ENCODE measurements around the gene AP2B1.

AP2B1 gene

DNA sequence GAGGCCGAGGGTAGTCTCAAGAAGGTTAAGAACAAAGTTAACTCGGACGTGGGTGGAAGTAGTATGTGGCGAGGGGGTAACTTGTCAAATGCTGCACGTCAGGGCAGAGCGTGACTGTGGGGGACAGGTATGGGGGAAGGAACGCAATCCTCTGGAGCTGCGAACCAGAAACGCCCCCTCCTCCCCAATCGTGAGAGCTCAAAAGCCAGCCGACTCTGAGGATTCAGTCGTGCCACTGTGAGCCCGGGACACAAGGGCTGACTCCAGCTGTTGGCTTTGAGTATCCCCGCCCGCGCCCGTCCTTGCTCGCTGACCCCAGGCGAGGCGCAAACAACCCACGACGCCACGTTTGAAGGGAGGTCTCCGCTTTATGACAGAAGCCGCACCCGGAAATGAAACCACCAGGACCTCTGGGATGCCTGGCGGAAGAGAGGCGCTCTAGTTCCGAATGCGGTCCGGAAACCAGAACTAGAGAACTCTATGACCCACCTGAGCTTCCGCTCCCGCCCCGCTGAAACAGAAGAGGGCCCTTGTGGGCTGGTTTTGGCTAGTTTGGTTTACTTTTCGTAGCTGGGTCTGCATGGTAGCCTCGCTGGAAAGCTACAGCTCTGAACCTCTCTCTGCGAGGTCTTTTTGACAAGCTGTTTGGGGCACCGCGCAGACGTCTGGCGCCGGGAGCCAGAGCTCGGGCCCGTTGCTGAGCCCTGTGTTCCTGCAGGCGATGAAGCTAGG, 8.8 kb upstream of the AP2B1 start, which contains the start of gene PEX12:
Gene PEX12, minus strand, starts transcription at position 375 of the 732 bp plus-strand sequence. CDS start 550 bp downstream, outside the sequence.
- peak; percentile 69 for DNase-seq
- Mint-ChIP-seq H3K36me3 (ENCODE audit: low read depth) (peaks cover 10% of the 10 kb centered on the region), H3K4me3 (peak within 1 kb of the TSS; percentile 98), H3K4me1 (peaks cover 27% of the 10 kb centered on the region), H3K9me3 (no peaks in the 10 kb centered on the region), H3K27ac (peak within 1 kb of the TSS; percentile 97), H3K27me3 (ENCODE audit: low read depth, poor library complexity) (peaks cover 16% of the 10 kb centered on the region)
- TF ChIP-seq, protein P1, sequence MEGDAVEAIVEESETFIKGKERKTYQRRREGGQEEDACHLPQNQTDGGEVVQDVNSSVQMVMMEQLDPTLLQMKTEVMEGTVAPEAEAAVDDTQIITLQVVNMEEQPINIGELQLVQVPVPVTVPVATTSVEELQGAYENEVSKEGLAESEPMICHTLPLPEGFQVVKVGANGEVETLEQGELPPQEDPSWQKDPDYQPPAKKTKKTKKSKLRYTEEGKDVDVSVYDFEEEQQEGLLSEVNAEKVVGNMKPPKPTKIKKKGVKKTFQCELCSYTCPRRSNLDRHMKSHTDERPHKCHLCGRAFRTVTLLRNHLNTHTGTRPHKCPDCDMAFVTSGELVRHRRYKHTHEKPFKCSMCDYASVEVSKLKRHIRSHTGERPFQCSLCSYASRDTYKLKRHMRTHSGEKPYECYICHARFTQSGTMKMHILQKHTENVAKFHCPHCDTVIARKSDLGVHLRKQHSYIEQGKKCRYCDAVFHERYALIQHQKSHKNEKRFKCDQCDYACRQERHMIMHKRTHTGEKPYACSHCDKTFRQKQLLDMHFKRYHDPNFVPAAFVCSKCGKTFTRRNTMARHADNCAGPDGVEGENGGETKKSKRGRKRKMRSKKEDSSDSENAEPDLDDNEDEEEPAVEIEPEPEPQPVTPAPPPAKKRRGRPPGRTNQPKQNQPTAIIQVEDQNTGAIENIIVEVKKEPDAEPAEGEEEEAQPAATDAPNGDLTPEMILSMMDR (IDR thresholded peaks at IDR 0.05) = no peak

DNA sequence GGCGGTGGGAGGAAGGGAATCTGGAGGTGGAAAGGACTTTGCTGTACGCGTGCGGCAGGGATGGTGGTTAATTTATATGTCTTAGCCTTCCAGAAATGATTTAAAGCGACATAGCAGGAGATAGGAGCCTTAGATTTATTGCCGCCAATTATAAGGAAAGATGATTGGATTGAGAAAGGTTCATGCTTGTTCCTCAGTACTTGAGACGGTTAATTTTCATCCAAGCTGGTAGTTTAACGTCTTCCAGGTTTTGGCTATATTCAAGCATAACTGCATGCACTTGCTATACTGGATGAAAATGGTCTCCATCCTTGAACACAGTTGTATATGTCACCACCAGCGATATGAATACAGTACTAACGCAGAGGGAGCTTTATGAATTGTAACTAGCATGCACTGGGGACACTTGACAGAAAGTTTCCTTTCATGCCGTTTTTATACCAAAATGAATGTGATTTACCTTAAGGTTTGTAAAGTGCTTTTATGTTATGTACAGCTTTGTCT, 8.1 kb upstream of the AP2B1 start:
- H3K4me3 Mint-ChIP-seq = peak overlapping the region; percentile 98
- H3K27me3 Mint-ChIP-seq (ENCODE audit: low read depth, poor library complexity) = peaks cover 22% of the 10 kb centered on the region
- H3K27ac Mint-ChIP-seq = peak overlapping the region; percentile 97
- peaks cover 10% of the 10 kb centered on the region for H3K36me3 Mint-ChIP-seq (ENCODE audit: low read depth)
- no peak for DNase-seq
- TF ChIP-seq, protein P1 (IDR thresholded peaks at IDR 0.05) = no peak
- H3K4me1 Mint-ChIP-seq = peaks cover 27% of the 10 kb centered on the region
- no peaks in the 10 kb centered on the region for H3K9me3 Mint-ChIP-seq

DNA sequence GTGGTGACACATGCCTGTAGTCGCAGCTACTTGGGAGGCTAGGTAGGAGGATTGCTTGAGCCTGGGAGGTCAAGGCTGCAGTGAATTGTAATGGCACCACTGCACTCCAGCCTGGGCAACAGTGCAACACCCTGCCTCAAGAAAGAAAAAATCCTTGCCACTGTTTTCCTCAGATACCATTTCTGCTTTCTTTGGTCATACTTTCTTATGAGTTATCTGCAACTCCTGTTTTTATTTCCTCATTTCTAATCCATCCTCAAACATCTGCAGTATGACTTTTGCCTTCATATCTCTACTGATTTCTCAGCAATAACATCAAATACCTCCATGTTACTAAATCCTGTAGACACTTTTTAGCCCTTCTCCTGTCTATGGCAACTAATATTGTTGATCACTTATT, 3.1 kb upstream of the AP2B1 start:
- no peak overlapping the region for H3K4me3 Mint-ChIP-seq
- TF ChIP-seq, protein P1 (IDR thresholded peaks at IDR 0.05) = no peak
- no peak for DNase-seq
- no peaks in the 10 kb centered on the region for H3K9me3 Mint-ChIP-seq
- no peak overlapping the region for H3K27ac Mint-ChIP-seq
- peaks cover 39% of the 10 kb centered on the region for H3K27me3 Mint-ChIP-seq (ENCODE audit: low read depth, poor library complexity)
- peaks cover 32% of the 10 kb centered on the region for H3K4me1 Mint-ChIP-seq
- no peaks in the 10 kb centered on the region for H3K36me3 Mint-ChIP-seq (ENCODE audit: low read depth)

DNA sequence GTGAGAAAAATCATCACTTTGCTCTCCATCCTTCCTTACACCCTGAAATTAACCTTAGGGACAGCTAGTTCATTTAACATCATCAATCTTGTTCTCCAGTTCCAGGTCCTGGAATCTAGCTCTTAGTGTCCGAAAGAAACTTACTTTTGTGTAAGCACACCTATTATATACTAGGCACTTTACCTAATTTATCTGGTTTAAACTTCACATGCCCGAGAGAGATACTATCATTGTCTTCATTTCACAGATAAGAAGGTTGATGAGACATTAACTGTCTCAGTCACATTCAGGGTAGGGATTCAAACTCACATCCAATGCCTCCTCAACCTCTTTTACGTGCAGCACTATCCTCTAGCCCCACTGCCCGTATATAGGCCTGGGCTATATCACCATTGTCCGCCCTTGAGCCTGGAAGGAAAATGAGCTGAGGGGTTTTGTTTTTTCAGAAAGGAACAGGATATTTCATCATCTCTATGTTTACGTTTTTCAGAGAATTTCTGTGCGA, 501 bp upstream of the AP2B1 start:
- H3K36me3 Mint-ChIP-seq (ENCODE audit: low read depth) = no peaks in the 10 kb centered on the region
- peaks cover 36% of the 10 kb centered on the region for H3K27me3 Mint-ChIP-seq (ENCODE audit: low read depth, poor library complexity)
- TF ChIP-seq, protein P1 (IDR thresholded peaks at IDR 0.05) = no peak
- H3K9me3 Mint-ChIP-seq = no peaks in the 10 kb centered on the region
- no peak for DNase-seq
- H3K4me3 Mint-ChIP-seq = peak overlapping the region; percentile 96
- H3K27ac Mint-ChIP-seq = peak overlapping the region; percentile 98
- peaks cover 44% of the 10 kb centered on the region for H3K4me1 Mint-ChIP-seq

DNA sequence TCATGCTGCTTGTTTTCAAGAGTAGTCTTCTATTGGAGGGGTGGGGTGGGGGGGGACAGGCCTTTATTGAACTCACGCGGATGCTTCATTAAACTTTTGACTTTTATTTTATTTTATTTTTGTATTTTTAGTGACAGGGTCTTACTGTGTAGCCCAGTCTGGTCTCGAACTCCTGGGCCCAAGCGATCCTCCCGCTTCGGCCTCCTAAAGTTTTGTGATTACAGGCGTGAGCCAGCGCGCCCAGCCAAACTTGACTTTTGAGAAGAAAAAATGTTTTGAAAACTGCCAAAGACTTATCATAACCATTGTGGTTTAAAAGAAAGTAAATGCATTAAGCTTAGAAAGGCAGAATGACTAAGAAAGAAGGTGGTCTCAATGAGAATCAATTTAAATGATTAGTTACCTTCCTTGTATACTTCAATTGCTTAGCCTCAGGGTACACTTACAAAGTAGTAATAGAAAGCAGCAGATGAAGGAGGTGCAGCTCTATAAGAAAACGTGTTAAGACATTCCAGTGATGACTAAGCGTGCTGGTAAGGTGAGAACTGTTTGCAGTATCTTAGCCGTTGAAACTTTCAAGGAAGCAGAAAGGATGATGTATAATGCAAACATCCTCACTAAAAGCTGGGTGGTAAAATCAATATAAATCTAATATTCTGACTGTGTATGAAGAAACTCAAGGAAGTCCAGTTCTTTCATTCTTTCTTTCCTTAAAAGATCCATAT, 1.2 kb downstream of the AP2B1 start:
- Mint-ChIP-seq H3K4me1 (peaks cover 44% of the 10 kb centered on the region), H3K4me3 (peak overlapping the region; percentile 96), H3K27me3 (ENCODE audit: low read depth, poor library complexity) (peaks cover 23% of the 10 kb centered on the region), H3K27ac (peak overlapping the region; percentile 98), H3K9me3 (no peaks in the 10 kb centered on the region), H3K36me3 (ENCODE audit: low read depth) (peaks cover 7% of the 10 kb centered on the region)
- DNase-seq = no peak
- TF ChIP-seq, protein P1 (IDR thresholded peaks at IDR 0.05) = no peak

Measured in nephron progenitor cell (in vitro differentiated cells).